ENCODE data around the gene CAPRIN2. TPM values are rescaled to one million over a fixed set of nuclear protein-coding genes. Genes with fewer than 3 reads are reported as not detected.

Gene CAPRIN2
- total RNA-seq, 1 donor: 82.2 TPM

GRCh38 chr12:30763053-30763452 lies 8.3 kb upstream of the CAPRIN2 start:
- DNase-seq (ENCODE audit: low read depth): no peak
- no peak for TF ChIP-seq CTCF (IDR thresholded peaks at IDR 0.05; ENCODE audit: insufficient read depth, low read length)
- no peak overlapping the region for H3K4me3 ChIP-seq (ENCODE audit: low read depth, low read length)

- DNase-seq (ENCODE audit: low read depth): no peak
- no peak for TF ChIP-seq CTCF (IDR thresholded peaks at IDR 0.05; ENCODE audit: insufficient read depth, low read length)
- H3K4me3 ChIP-seq (ENCODE audit: low read depth, low read length): no peak overlapping the region
These were observed 7.0 kb upstream of the CAPRIN2 start for GRCh38 chr12:30761730-30762129.

GRCh38 chr12:30757316-30757715 lies 2.6 kb upstream of the CAPRIN2 start:
- no peak for TF ChIP-seq CTCF (IDR thresholded peaks at IDR 0.05; ENCODE audit: insufficient read depth, low read length)
- H3K4me3 ChIP-seq (ENCODE audit: low read depth, low read length): no peak overlapping the region
- DNase-seq (ENCODE audit: low read depth): no peak

- H3K4me3 ChIP-seq (ENCODE audit: low read depth, low read length): no peak overlapping the region
- no peak for TF ChIP-seq CTCF (IDR thresholded peaks at IDR 0.05; ENCODE audit: insufficient read depth, low read length)
- no peak for DNase-seq (ENCODE audit: low read depth)
These were observed 1.3 kb upstream of the CAPRIN2 start for GRCh38 chr12:30756074-30756473.

GRCh38 chr12:30755395-30755762 lies 628 bp upstream of the CAPRIN2 start:
- no peak for DNase-seq (ENCODE audit: low read depth)
- no peak for TF ChIP-seq CTCF (IDR thresholded peaks at IDR 0.05; ENCODE audit: insufficient read depth, low read length)
- peak overlapping the region; percentile 76 for H3K4me3 ChIP-seq (ENCODE audit: low read depth, low read length)

GRCh38 chr12:30754383-30754749 lies 385 bp downstream of the CAPRIN2 start:
- no peak for DNase-seq (ENCODE audit: low read depth)
- TF ChIP-seq CTCF (IDR thresholded peaks at IDR 0.05; ENCODE audit: insufficient read depth, low read length): no peak
- peak overlapping the region; percentile 77 for H3K4me3 ChIP-seq (ENCODE audit: low read depth, low read length)

- peak; percentile 65 for DNase-seq (ENCODE audit: low read depth)
- peak overlapping the region; percentile 77 for H3K4me3 ChIP-seq (ENCODE audit: low read depth, low read length)
- TF ChIP-seq CTCF (IDR thresholded peaks at IDR 0.05; ENCODE audit: insufficient read depth, low read length): no peak
These were observed 884 bp downstream of the CAPRIN2 start for GRCh38 chr12:30753751-30754382.

All from fibroblast of the aortic adventitia (primary cell).